HG02852 (cell line): ENCODE results near the gene BTBD19.

Experiments used
- ATAC-seq: cut with Tn5 transposase; IDR thresholded peaks from one replicate; pipeline ENCODE4 v1.9.1; 2021; ENCODE audit warnings: mild to moderate bottlenecking, moderate library complexity; ENCODE audit not compliant: unreplicated experiment

The BTBD19 gene

DNA sequence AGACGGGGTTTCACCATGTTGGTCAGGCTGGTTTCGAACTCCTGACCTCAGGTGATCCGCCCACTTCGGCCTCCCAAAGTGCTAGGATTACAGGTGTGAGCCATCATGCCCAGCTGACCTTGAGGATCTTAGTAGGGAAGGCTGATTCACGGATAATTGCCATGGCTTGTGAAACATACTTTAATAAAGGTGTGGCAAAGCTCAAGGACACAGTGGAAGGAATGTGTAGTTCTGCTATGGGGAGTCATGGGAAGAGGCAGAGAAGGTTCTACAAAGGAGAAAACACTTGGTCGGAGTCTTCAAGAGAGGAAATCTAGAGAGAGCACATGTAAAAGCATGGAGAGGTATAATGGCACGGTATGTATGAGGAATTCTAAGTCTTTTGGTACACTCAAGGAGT is 47.4 kb downstream of the BTBD19 start:
- ATAC-seq = no peak

DNA sequence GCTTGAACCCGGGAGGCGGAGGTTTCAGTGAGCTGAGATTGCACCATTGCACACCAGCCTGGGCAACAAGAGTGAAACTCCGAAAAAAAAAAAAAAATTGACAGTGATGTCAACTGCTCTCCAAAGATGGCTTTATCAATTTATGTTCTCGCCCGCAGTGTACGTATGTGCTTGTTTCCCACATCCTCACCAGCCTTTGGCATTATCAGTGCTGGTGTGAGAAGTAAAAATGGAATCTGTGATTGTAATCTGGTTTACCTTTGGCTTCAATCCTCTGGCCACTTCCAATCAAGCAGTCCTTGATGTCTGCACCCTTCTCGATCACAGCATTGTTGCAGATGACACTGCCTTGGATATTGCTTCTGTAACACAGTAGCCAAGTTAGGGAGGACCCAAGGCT is 49.1 kb downstream of the BTBD19 start:
- ATAC-seq = no peak

DNA sequence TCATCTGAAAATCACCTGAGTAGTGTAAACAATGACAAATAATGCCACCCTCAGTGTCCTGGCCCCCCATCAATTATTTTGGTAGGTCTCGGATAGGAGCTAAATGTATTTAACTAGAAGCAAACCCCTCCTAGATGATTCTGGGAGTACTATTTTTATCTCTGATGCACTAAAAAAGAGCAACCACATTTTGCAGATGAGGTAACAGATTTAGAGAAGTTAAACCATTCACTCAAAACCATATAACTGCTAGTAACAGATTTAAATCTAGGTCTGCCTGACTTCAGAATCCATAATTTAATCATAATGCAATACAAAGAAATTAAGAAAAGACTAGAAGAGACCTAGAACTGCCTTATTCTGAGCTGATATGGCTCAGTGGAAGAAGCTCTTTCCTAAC is 52.0 kb downstream of the BTBD19 start:
- ATAC-seq = no peak

DNA sequence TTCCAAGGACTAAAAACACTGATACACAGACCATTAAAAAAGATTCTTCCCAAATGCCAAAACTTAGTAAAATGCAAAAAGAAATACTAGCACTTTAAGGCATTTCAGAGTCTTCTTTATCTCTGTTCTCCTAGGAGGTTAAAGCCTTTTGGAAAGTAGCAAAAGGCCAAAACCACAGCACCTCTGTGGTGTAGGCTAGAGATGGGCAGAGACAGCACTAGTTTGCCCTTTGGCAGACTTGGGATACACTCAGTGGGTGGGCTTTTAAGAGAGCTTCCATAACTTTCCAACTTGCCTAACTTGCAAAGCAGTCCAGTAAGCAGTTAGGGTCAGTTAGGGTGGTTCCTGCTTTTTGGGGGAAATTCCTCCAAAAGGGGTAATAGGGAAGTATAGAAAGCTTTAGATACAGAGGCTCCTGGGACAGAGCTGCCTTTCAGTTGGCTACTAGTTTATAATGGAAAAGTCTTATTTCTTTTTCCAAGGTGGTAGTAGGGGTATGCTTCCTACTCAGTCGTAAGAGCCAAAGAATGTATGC is 52.6 kb downstream of the BTBD19 start:
- ATAC-seq = no peak

DNA sequence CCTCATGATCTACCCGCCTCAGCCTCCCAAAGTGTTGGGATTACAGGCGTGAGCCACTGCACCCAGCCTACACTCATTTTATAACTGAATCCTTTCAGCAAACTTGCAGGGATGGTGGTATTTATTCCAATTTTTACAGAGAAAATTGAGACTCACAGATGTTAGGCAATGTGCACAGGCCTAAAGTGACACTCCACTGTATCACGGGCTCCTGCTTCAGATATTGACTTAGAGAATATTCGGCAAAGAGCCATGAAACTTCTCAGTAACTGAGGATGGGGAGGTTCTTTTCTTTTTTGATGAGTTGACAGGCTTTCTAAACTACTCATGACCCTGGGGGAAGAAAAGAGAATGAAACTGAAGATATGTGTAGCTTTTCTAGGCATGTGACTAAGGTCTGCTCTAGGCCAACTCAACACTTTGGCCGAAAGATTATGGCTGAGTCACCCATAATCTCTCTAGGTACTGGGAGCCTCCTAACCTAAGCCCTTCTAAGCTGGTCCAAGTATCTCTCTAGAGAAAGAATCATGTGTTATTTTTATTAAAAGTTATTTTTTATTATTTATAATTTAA is 54.6 kb downstream of the BTBD19 start:
- no peak for ATAC-seq
